GM21737 (cell line): ENCODE data around the gene SLC30A10.
"Not testable (repeated sequence)": the region's sequence is repeated elsewhere in the genome, so short reads cannot be mapped to it uniquely, and the experiment has no call there.

Experiments
- ATAC-seq: cut with Tn5 transposase; IDR thresholded peaks from one replicate; pipeline ENCODE4 v1.9.1; 2021; ENCODE audit warnings: mild to moderate bottlenecking, moderate library complexity; ENCODE audit not compliant: unreplicated experiment

SLC30A10 gene

DNA sequence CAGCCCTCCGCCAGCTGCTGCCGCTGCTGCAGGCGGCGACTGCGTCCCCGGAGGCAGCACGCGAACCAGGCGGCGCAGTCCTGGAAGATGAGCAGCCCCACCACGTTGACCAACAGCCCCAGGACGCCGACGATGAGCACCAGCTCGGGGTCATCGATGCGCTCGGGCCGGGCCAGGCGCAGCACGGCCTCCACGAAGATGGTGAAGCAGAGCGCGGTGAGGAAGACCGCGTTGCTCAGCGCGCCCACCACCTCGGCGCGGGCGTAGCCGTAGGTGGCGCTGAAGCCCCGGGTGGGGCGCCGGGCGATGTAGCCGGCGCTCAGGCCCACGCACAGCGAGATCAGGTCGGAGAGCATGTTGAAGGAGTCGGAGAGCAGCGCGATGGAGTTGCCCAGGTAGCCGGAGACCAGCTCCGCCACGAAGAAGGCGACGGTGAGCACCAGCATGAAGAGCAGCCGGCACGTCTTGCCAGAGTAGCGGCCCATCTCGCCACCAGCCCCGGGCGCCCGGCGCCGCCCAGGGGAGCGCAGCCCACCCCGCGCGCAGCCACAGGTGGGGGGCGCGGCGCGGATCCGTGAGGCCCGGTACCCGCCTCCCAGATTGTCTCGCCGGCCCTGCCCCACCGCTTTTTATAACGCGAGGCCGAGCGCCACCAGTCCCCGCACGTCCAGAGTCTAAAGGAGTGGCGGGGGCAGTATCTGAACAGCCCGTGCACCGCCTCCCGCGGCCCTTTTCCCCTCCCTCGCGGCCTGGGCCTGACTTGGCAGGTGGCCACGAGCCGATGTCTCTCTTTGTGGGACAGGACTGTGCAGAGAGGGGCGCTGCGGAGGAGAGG, at the start of gene SLC30A10:
TSS of gene SLC30A10 (minus strand) at position 602 of the 835 bp plus-strand sequence. CDS start at position 485, 117 bp downstream.
- no peak for ATAC-seq

DNA sequence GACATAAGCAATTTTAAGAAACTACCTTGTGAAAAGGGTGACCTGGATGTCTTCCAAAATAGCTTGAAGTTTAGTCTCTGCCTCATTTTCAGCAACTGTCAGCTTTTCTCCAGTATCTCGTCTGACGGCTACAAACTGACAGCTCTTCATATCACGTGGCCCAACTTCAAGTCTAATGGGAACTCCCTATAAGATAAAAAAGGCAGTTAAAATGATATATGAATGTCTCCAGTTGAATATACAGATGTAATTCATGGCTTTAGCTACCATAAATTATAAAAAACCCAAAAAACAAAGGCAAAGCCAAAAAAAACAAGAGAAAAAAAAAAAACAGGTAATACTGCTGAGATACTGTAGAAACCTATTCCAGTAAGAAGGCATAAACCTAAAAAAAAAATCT, 44.9 kb upstream of the SLC30A10 start:
- ATAC-seq: no peak

DNA sequence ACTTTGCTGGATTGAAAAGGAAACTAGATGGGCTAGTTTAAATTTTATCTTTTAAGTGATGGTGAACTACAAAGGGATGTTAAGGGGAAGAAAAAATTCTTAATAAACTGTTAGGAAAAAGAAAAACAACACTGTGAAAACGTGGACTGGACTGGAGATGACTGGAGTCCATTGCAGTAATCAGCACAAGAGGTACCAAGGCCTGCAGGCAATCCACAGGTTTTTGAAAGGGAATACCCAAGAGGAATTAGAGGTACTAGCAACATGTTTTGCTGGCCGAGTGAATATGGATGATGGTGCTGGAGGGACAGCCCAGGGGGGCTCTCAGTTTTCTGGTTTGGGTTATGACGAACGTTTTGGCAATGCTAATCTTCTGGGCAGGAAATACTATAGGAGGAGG, 39.0 kb upstream of the SLC30A10 start:
- no peak for ATAC-seq

DNA sequence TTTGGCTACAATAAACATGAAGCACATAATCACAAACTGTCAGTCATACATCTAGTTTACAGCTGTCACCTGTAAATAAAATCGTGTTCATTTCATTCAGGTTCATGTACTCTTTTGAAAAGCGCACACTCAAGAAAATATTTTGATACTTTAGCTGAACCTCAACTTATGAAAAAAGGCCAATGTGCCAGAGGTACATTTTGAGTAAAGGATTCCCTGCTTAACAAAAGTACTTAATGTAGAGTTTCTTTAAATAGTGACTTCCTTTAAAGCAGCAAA, 37.7 kb upstream of the SLC30A10 start:
- no peak for ATAC-seq

DNA sequence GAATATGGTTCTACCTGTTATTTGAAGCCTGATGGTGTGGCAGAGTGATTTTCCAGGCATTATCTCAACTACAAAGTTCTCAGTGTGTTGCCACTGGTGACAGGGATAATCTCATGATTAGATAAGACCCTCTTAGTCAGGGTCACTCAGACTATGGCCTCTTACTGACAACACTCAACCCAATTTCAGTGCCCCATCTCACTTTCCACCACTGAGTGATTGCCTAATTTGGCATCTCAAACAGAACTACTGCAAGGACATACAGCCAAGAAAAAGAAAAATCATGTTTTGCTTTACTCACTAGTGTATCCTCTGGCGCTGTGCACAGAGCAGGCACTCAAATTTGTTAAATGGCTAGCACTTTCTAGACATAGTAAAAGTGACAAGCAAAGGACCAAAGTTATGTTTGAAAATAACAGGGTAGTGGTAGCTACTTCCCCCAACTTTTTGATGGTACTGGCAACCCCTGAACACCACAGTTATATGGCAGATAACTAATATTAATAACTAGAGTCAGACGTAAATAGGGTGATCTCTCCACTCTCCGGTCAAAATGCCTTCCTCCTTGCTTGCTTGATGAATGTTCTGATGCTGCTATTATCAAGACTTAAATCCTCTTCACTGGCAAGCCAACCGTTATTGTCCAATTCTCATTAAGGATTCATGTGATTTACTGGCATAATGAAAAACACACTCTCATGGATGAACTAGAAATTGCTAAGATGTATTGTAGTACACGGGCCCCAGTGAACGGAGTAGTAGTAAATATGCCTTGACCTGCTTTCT, 37.1 kb upstream of the SLC30A10 start:
- ATAC-seq: no peak

DNA sequence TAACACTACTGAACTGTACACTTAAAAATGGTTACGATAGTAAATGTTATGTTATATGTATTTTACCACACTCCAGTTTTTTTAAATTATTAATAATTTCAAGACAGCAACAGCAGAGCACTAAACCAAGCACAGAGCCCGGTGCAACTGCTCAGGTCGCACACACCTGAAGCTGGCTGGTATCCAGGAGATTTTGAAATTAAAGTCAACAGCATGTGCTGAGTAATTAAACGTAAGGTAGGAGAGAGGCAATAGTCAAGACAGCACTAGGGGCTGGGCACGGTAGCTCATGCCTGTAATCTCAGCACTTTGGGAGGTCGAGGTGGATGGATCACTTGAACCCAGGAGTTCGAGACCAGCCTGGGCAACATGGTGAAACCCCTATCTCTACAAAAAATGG, 35.1 kb upstream of the SLC30A10 start:
- no peak for ATAC-seq

DNA sequence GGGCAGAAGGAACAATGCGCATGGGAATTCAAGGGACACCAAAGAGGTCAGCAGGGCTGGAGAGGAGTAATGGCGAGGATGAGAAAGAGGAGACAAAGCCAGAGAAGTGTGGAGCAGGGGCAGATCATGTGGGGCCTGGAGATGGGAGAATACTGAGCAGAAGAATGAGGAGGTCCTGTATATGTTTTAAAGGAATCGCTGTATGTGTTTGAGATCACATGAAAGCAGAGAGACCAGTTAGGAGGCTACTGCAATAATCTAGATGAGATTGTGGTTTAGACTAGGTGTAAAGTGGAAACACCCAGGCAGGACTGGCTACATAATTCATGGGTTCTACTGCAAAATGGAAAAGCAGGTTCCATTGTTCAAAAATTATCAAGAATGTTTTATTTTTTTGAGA, 33.3 kb upstream of the SLC30A10 start:
- ATAC-seq: no peak

DNA sequence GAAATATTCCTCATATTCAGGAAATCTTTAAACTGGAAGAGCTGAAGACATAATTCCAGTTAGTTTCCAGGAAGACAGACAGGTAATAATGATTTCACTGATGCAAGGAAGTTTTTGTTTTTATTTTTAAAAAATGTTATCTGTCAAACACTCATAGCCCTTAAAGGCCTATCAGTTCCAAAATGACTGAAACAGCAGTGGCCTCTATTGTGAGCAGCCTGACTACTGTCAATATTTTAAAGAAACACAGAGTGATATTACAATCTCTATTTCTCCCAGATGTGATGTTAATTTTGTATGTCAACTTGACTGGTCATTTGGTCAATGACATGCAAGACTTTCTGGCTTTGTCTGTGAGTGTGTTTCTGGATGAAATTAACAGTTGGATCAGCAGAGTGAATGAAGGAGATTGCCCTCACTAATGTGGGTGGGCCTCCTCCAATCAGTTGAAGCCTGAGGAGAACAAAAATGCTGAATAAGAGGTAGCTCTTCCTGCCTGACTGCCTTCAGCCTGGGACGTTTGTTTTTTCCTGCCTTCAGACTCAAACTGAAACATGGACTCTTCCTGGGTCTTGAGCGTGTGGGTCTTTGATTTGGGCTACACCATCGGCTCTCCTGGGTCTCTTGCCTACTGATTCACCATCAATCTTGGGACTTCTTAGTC, 31.3 kb upstream of the SLC30A10 start:
- ATAC-seq: no peak

DNA sequence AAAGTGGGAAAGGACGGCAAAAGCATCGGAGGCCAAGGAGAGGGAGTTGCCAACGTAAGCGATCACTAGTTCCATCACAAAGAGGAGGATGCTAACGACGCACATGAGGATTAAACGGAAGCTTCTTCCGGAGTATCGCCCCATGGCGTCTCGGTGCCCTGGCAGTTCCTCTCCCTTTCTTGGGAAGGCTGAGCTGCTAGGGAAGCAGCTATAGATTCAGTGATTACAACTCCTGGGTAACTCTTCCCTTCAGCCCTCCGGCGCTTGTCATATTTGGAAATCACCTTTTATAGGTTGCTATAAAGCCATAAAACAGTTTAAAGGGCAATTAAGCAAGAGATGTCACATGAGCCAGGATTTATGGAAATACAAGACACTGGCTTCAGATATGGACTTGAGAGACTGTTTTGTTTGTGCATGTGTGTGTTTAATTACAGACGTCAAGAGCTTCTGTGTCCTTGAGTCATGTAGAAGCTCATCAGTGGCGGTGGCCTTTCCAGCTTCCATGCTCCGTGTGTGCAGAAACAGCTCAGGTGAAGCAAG, 30.6 kb upstream of the SLC30A10 start:
- ATAC-seq: no peak

DNA sequence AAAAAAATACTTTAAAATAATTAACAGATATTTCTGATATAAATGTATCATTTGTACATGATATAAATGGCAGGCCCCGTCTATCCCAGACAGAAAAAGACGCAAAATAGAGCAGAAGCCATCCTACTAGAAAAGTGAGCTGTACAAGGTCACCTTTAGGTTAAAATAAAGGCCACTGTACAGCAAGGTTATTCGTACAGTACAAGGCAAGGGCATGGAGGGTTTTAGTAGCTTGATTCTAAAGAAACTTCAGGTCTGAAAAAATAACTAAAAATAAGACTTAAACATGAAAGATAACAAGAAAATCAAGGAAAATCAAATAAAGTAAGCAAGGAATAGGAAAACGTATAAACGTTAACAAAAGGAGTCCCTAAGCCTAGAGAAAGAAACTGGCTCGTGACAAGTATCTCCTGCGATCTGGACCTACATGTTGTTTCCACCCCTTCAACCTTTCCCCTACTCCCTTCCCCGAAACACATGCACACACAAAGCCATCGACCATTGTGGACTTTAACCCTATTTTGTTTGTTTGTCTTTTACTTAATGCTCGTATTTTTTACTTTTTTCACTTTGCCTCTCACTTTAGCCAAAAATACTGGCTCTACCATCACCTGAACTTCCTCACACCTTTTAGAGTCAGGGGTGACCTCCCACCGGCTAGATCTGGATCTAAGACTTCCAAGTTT, 26.5 kb upstream of the SLC30A10 start:
- ATAC-seq: no peak

DNA sequence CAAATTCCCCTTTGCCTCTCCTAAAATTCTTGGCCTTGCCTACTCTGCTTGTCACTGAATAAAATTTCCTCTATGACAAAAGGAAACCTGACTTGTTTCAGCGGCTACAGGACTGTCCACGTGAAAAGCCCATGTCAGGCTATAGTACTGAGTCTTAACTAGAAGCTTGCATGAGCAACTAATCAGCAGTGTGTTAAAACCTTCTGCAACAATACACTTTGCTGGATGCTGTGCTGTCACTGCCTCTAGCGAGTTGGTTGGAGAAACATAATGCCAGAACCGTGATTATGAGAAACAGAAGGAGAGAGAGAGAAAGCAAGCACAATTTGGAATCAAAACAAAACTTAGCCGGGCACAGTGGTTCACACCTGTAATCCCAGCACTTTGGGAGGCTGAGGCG, 25.7 kb upstream of the SLC30A10 start:
- no peak for ATAC-seq

DNA sequence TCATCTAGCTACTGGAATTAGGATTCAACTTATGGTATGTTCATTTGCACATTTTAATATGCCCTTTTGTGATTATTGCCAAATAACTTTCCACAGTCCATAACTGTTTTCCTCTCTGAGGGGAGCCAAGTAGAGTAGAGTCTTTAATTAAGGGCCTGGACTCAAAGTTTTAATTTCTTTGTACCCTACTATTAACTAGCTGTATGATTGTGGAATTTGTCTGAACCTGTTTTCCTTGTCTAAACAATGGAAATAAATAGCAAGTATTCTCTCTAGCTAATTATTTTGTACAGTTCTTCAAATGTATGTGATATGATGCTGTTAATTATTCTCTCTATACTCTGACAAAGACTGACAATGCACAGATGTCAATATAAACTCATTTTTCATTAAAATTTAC, 24.0 kb upstream of the SLC30A10 start:
- no peak for ATAC-seq

DNA sequence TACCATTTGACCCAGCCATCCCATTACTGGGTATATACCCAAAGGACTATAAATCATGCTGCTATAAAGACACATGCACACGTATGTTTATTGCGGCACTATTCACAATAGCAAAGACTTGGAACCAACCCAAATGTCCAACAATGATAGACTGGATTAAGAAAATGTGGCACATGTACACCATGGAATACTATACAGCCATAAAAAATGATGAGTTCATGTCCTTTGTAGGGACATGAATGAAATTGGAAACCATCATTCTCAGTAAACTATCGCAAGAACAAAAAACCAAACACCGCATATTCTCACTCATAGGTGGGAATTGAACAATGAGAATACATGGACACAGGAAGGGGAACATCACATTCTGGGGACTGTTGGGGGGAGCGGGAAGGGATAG, 20.9 kb upstream of the SLC30A10 start:
- ATAC-seq: not testable (repeated sequence)

DNA sequence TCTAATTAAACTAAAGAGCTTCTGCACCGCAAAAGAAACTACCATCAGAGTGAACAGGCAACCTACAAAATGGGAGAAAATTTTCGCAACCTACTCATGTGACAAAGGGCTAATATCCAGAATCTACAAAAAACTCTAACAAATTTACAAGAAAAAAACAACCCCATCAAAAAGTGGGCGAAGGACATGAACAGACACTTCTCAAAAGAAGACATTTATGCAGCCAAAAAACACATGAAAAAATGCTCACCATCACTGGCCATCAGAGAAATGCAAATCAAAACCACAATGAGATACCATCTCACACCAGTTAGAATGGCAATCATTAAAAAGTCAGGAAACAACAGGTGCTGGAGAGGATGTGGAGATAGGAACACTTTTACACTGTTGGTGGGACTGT, 20.4 kb upstream of the SLC30A10 start:
- not testable (repeated sequence) for ATAC-seq

DNA sequence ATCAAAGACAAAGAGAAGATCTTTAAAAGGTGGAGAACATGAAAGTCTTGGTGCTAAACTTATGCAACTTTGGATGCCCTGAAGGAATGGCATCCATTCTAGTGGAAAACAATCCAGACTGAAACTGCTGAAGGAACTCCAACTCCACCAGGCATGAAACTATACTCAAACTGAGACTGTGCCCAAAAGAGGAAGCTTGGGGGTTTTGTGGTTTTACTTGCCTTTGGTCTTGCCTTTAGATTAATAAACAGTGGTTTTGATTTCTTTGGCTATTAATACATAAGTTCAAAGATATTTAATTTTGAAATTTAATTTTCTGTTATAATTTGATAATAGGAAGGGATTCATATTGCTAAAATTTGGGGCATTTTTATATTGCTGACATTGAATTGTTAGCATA, 17.4 kb upstream of the SLC30A10 start:
- no peak for ATAC-seq

DNA sequence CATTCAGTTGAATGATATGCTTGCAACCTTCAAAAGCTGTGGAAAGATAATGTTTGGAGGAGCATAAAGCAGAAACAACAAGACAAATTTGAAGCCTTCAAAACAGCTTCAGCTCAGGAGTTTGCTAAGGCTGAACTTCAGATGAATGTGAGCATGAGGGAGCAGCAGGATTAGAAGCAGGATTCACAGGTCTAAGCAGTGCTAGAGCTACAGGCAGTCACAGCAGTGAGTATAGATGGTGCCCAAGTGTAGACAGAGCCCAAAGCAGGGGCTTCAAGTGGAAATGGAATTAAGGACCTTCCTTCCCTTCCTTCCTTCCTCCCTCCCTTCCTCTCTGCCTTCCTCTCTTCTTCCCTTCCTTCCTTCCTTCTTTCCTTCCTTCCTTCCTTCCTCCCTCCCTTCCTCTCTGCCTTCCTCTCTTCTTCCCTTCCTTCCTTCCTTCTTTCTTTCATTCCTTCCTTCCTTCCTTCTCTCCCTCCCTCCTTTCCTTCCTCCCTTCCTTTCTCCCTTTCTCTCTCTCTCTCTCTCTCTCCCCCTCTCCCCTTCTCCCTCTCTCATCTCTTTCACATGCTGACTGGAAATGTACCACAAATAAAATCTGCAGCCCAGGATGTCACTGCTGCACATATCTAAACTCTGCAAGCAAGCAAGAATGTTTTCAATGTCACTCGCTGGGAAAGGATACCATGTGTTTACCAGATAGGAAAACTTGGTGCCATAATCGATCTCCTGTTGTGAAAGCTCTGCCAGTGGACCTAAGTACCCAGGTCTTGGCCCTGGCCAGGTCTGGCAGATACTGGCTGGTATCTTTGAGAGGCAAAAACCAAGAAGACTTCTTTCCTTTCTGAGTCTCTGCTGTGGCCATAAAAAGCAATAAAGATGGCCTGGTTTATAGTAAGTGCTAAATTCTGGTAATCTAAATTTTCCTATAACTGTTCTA, 13.1 kb upstream of the SLC30A10 start:
- ATAC-seq: no peak

DNA sequence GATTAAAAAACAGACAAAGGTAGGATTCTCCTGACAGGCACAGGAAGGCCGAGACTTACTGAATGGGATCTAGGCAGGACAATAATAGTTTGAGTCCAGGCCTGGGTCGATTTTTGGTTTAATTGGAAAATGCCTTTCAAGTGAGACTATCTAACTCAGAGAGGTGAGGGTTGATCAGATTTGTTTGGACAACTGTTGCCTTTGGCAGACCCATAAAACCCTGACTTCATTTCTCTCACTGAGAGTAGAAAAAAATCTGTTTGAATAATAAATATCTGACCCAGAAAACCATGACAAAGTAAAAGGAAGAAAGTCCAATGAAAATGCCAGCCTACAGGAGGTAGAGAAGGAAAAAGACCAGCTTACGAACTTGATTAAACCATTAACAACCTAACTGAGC, 12.3 kb upstream of the SLC30A10 start:
- ATAC-seq: no peak

DNA sequence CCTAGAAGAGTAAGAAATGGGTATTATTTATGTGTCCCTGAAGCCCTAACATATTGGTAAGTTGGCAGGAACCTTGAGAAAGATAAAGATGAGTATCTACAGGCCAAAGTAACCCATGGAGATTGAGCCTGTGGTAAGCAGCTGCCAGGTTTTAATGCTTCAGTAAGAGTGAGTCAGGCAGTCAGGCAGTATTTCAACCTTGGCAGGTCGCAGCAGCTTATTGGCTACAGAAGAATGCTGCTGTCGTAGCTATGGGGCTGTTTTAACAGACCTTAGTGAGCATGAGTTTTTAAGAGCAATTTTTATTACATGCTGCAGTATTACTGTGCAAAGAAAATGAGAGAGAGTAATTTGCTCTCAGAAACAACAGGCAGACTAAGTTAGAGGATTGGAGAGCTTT, 10.3 kb upstream of the SLC30A10 start:
- no peak for ATAC-seq

DNA sequence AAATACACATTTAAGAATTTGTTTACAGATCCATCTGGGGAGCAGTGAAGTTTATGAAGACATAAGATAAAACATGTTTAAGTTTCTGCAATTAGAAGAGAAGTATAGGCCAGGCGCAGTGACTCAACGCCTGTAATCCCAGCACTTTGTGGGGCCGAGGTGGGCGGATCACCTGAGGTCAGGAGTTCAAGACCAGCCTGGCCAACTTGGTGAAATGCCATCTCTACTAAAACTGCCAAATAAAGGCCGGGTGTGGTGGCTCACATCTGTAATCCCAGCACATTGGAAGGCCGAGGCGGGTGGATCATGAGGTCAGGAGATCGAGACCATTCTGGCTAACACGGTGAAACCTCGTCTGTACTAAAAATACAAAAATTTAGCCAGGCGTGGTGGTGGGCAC, 5.4 kb upstream of the SLC30A10 start:
- ATAC-seq: not testable (repeated sequence)

DNA sequence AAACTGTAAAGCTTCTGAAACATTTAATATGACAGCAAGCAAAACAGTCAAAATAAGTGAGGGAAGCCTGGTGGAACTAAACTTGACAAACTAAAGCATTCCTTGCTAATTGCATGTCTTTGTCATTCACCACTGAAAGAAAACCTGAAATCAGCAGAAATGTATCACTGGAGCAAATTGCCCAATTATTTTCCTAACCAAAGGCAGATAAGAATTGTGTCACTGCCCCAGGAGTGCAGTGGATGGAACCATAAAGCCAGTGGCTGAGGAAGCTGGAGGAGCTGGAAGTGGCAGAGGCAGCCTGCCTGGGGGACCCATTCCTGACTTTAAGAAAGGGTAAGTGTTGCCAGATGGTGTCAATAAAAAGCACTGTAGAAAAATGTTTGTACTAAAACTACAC, 2.7 kb upstream of the SLC30A10 start:
- no peak for ATAC-seq
